GM18526 (cell line): ENCODE measurements around the gene SOX1.

Source experiments
- POLR2A ChIP-seq: IDR thresholded peaks from 3 replicates; pipeline ENCODE4 v1.6.1; 2011; ENCODE audit not compliant: insufficient read length; ENCODE audit errors: extremely low read depth

SOX1 gene

DNA sequence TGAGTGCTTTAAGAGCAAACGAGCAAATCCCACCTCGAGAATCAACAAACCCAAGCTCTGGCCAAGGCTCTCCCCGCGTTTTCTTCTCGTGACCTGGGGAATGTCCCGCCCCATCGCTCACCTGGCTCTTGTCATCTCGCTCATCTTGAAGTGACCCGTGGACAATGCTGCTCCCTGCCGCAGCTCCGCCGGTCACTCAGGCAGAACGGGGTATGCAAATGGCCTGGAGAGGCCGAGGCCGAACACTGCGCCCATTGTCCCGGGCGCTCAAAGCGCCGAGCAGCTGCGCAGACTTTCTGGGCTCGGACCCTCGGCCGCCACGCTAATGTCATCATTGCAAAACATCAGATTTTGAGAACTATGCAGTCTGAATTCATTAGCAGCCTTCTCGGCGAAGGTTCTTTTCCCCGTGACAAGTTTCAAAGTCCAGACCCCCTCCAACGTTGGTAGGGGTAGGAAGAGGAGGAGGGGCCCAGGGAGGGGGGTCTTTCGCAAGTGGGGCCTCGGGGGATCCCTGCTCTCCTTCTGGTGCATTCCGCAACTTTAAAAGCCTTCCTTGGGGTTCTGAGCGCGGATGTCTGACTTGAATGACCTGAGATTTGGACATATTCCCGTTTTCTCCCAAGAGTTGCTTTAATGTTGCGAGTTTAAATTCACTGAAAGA is 39.7 kb downstream of the SOX1 start:
- no peak for TF ChIP-seq POLR2A

DNA sequence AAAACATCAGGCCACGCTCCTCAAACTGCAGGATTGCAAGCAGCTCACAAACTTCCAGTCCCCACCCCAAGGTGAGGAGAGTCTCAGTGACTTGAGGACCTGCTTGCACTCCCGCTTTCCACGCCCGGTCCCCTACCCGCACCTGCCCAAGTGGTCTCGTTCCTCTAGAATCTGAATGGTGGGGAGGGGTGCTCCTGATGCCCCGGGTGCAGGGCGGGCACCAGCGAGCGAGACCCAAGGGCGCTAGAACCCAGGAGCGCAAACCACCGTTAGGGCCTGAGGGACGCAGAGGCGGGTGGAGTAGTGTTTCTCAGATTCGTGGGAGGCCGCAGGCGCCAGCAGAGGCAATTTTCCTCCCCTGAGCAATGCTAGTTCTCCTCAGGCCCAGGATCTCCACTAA is 40.3 kb downstream of the SOX1 start:
- TF ChIP-seq POLR2A: no peak

DNA sequence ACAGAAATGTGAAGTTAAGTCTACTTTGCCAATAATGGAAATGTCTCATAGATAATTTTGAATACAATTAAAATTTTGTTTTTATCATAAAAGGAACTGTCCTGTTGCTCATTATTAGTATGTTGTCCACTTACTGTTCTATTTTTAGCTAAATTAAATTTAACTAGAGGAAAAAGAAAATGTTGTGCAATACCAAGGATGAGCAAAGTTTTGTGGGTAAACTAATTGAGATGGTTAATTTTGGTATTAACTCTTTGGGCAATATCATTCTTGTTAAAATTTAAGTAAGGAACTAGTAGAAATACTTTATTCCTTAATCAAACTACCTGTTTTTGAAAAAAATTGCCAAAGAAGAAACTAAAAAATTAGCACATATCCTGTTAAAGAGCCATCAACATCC is 43.5 kb downstream of the SOX1 start:
- no peak for TF ChIP-seq POLR2A

DNA sequence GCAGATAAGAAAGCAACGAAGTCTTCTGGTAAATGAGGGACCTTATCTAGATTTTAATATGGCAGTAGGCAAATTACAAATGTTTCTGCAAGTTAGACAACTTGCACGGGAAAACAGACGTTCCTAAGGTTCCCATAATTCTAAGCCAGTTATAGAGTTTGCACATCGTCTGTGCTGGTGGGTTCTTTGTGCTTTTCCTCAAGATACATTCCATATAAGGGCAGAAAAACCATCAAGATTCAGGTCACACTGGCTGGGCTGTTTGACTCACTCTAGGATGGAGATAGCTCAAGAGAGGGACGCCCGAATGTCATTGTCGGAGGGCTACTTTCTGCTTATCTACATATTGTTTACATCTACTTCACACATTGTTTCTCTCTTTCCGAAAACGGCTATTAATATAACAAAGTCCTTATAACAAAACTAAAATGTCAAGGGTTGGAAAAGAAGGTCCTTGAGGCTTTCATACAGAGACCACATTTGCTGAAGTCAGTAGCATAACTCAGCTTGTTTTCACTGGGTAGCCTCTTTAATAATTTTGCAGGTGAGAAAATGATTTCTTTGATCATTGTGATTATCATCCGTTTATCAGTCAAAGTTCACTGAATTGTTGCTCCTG is 44.4 kb downstream of the SOX1 start:
- no peak for TF ChIP-seq POLR2A

DNA sequence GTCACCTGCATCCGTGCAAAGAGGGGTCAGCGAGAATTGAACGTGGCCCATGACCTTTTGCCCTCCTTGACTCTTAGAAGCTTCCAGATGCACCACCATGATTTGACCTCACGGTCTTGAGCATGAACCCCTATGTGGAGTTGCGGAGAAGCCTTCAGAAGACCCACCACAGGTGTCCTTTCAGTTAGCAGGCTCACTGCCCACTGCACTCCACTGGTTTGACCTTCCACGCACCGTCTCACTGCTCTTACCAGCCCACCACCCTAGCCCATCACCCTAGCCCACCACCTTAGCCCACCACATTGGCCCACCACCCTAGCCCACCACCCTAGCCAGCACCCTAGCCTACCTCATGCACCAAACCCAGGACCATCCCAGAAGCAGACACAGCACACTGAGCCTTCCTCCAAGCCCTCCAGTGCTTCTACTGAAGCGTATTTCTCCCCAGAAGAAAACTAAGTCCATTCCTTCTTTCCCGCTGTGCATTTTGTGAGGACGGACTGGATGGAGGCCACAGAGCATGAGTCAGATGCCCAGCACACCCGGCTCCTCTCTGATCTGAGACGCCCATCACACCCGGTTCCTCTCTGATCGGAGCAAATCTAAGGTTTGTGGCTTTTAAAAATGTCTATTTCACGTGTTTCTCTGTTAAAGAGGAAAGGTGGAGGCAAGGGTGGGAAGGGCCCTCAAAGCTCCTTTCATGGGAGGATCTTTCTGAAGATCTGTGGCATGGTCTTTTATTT is 45.8 kb downstream of the SOX1 start:
- TF ChIP-seq POLR2A: no peak

DNA sequence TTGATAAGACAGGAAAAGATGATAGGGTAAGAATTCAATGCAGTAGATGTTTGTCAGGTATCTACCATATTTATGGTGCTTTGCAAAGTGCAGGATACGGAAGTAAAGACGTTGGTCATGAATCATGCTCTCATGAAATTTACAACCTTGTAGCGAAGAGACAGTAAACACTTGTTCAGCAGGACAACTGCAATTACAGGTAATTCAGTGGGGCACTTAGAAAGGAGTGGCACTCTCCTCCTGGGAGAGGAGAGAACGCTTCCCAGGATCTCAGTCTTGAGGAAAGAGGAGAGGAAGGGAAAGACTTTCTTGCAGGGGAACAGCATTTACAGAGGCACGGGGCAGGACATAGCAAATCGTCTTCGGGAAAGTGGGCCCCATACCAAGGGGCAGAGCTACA is 46.4 kb downstream of the SOX1 start:
- no peak for TF ChIP-seq POLR2A

DNA sequence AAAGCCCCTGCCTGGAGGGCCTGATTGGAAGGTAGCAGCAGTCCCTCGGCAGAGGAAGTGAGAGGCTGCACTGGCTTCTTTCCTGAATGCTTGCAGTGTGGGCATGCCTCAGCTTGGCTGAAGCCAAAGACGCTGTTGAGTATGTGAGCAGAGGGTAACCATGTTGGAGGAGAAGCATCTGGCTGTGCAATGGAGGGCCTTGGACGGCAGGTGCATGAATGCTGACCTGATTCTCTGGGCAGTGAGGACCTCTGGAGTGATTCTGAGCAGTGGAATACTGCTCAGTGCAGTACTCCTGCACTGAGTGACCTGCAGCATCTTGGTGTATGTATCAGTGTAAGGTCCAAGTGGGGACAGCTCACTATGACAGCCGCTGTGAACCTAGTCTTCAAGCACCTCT is 46.9 kb downstream of the SOX1 start:
- TF ChIP-seq POLR2A: no peak

DNA sequence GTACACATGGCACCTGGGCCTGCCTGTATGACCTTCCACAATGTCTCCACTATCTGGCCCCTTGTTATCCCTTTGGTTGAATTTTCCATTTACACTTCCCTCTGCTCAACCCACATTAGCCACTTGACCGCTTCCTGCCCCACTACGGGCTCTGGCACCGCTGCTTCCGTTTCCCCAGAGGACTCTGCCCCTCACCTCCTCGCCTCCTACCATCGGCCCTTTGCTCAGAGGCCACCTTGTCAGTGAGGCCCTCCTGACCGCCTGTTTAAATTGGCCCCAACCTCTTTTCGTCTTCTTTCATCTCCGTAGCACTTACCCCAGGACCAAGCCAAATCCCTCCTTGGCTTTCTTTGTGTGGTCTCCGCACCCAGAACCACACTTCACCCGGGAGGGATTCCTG is 47.4 kb downstream of the SOX1 start:
- TF ChIP-seq POLR2A: no peak

DNA sequence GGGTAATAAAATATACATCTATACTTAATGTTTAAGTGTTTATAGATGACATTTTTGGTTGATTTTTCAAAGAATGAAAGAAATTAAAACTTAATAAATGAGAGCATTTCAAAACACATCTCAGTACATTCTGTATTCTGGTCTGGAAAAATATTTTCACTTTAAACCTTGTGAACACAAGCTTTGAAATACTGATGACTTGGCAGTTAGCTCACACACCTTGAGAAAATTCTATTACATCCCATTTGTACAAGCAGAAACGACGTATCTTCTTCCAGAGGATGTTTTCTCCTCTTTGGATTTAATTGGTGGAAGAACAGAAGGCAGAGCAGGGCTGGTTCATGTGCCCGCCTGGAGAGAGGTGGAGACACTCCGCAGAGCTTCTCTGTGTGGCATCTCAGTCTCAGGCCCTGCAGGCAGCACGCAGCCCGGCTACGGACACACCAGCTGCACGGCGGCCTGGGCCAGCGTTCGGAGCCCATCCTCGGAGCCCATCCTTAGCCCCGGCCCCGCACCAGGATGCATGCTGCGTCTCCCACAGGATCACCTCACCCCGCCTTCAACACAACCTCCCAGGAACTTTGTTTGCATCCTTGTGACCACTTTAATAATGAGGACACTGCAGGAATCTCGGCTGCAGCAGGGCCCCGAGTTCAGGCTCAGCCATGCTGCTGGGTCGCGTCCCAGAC is 48.6 kb downstream of the SOX1 start:
- no peak for TF ChIP-seq POLR2A

DNA sequence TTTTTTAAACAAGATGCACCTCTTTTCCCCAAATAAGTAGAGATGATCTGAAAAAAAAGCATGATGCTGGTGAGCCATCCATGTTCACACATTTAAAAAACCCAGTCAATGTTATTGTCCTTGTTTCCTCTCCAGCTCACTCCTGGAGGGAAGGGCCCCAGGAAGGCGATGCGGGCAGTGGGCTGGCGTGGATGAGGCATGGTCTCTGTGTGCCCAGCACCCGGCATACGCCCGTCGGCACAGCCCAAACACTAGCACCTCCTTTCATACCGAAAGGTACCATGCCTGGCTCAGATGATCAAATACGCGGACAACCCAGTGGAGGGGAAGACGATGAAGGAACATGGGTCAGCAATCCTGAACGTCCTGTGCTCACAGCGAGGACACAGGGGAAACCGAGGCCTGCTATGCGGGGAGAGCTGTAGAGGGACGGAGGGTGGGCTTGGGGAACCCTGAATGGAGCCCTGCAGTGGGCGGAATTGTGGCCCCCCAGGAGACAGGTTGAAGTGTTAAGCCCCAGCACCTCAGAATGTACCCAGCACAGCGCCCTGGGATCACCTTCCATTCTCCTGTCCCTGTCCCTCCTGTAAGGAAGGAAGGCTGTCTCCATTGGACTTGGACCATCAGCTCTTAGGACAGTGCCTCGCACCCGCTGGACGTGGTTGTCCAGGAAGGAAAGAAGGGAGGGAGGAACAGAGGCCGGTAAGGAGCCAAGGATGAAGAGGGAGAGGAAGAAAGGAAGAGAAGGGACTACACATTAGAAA is 49.4 kb downstream of the SOX1 start:
- TF ChIP-seq POLR2A: no peak

DNA sequence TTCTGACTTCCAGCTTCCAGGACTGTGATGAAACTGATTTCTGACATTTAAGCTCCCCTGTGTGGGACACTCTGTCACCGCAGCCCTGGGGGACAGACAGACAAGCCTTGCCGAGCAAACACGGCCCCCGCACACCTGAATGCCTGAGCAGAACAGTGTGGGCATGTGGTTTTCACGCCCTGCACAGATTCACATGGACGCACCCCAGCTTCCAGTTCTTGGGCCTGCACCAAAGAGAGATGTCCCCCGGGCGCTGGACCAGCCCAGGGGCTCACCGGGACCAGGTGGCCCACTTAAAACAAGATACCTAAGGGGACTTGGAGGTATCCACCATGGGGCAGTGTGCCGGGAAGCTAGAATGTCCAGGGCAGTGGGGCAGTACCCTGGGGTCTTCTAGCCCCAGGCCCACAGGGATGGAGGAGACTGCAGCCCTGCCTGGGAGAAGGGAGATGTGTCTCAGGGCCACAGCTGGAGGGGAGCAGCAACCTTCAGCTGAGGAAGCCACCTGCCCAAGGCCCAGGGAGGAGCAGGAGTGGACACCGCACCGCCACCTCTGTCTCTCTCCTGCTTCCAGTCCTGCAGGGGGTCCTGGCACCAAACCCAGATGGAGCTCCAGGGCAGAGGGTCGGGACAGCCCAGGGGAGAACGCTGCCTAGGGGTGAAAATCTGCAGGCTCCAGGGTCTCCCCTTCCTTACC is 50.5 kb downstream of the SOX1 start:
- no peak for TF ChIP-seq POLR2A

DNA sequence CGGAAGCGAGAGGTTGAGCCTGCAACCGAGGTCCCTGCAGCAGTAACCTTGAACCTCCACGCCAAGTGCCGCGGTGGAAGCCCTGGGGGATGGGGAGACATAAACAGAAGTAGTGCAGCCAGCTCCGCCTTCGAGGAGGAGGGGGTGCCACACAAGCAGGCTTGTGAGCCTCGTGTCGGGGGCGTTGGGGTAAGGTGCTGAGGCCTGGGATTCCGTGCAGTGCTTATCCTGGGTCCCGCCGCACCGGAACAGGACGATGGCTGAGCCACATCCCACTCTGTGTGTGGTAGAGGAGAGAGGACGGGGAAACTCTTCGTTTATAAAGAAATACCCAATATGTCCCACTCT is 51.0 kb downstream of the SOX1 start:
- TF ChIP-seq POLR2A: no peak

DNA sequence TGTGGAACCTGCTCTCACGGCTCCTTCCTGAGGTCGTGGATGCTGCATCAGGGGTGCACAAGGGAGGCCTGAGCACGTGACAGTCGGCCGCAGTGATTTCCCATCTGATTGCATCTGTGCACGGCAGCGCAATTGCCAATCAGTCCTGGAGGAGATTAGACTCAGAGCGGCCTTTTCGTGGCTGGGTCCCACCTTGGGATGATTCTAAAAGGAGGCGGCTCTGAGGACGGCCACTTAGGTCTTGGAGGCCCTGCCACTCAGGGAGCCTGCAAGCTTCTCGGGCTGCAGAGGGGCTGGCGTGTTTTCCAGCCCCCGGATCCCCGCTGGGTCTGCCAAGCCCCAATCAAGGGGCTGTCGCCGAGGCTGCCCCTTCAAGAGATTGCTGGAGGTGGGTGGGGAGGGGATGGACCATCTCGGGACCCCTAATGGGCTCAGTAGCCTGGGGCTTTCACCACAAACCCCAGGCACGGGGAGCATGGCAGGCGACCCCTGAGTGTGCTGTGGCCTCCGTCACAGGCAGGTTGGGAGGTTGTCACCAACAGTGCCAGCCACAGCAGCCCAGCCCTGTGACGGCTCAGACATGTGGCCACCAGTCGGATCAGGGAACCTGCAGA is 51.6 kb downstream of the SOX1 start:
- TF ChIP-seq POLR2A: no peak
